Measurements from ENCODE around the gene NBPF12.
"Not testable (repeated sequence)": the region's sequence is repeated elsewhere in the genome, so short reads cannot be mapped to it uniquely, and the experiment has no call there.

Gene NBPF12

DNA sequence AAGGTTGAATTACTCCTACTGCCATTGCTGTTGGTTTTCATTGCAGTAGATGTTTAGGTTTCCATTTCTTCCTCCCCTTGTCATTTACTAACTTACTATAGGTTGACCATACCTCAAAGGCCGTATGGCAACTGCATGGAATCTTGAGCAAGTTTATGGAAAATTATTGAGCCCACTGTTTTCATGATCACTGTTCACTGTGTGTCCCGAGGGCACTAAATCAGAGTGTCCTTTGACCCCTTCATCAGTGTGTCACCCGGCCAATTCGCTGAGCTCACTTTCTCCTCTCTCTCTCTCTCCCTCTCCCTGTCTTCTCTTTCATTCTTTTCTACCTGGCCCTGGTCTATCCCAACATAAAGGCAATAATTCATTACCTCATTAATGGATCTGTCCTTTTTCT is 47.7 kb downstream of the NBPF12 start:
- not testable (repeated sequence) for DNase-seq

GRCh38 chr1:146986450-146986849 is 48.3 kb downstream of the NBPF12 start:
- DNase-seq, result not testable (repeated sequence)

DNA sequence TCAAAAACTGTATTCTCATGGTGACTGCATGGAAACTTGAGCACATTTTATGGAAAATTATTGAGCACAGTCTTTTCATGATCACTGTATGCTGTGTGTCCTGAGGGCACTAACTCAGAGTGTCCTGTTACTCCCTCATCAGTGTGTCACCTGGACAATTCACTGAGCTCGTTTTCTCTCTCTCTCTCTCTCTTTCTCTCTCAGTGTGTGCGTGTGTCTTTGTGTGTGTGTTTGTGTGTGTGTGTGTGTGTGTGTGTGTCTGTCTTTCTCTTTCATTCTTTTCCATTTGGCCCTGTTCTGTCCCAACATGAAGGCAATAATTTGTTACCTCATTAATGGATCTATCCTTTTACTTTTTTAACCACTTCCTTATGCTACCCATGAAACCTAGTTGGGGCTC is 49.4 kb downstream of the NBPF12 start:
- not testable (repeated sequence) for DNase-seq

DNA sequence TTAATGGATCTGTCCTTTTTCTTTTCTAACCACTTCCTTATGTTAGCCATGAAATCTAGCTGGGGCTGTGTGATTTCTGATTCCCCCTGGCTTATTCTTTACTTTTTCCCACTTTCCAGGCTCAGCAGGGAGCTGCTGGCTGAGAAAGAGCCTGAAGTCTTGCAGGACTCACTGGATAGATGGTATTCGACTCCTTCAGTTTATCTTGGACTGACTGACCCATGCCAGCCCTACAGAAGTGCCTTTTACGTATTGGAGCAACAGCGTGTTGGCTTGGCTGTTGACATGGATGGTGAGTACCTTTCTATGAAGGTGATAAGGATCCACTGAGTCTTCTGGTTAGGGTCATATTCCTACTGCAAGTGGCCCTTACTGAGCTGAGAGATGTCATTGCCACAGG is 51.3 kb downstream of the NBPF12 start:
- DNase-seq, result peak in 2 of 56 donors; percentile 1 to 4

- not testable (repeated sequence) for DNase-seq
Observed at GRCh38 chr1:147008495-147008894, 70.4 kb downstream of the NBPF12 start.

GRCh38 chr1:147026975-147027374 is 88.9 kb downstream of the NBPF12 start:
- DNase-seq, result not testable (repeated sequence)

- not testable (repeated sequence) for DNase-seq
Observed at GRCh38 chr1:147030066-147030653, 92.0 kb downstream of the NBPF12 start.

DNA sequence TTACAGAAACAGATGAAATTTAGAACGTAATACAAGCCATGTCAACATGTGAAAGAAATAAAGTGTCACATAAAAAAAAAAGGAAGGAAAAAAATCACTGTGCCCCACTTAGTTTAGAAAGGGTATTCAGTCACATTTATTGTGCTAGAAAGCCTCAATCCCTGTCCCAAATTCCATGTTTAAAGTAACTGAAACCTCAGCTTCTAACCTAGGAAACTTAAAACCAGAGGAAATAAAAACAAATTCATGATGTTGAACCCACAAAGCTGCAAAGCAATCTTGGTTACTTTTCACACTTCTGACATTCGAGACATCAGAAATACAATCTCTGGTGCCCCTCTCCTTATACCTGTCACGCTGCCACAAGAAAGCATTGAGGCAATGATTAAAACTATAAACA is 101.8 kb downstream of the NBPF12 start:
- no peak for DNase-seq

GRCh38 chr1:147042891-147043290 is 104.8 kb downstream of the NBPF12 start:
- not testable (repeated sequence) for DNase-seq

- not testable (repeated sequence) for DNase-seq
Observed at GRCh38 chr1:147044511-147044910, 106.4 kb downstream of the NBPF12 start.

Data from nucleus accumbens (tissue), 56 donors.